Inferior parietal cortex (tissue), 1 donor: Measurements from ENCODE around the gene TSPAN11.
"Not testable (repeated sequence)": the region's sequence is repeated elsewhere in the genome, so short reads cannot be mapped to it uniquely, and the experiment has no call there.

ENCODE experiments used
- DNase-seq: peaks from one replicate; pipeline ENCODE4 v3.0.0-alpha.2; 2016; ENCODE audit errors: extremely low spot score

Gene TSPAN11

GRCh38 chr12:31019561-31019960 is 93.0 kb downstream of the TSPAN11 start:
- no peak for DNase-seq

- DNase-seq = no peak
Observed at GRCh38 chr12:31019976-31020375, 93.4 kb downstream of the TSPAN11 start.

- DNase-seq = no peak
Observed at GRCh38 chr12:31020385-31021166, 94.0 kb downstream of the TSPAN11 start.

- DNase-seq = no peak
Observed at GRCh38 chr12:31021181-31021580, 94.6 kb downstream of the TSPAN11 start.

- no peak for DNase-seq
Observed at GRCh38 chr12:31021809-31022494, 95.4 kb downstream of the TSPAN11 start.

- DNase-seq = no peak
Observed at GRCh38 chr12:31023271-31023724, 96.8 kb downstream of the TSPAN11 start.

GRCh38 chr12:31026202-31026601 is 99.7 kb downstream of the TSPAN11 start:
- DNase-seq = no peak

- DNase-seq = not testable (repeated sequence)
Observed at GRCh38 chr12:31027006-31027405, 100.5 kb downstream of the TSPAN11 start.

- no peak for DNase-seq
Observed at GRCh38 chr12:31029468-31029867, 102.9 kb downstream of the TSPAN11 start.

- peak; percentile 37 for DNase-seq
Observed at GRCh38 chr12:31029916-31030562, 103.5 kb downstream of the TSPAN11 start.

- DNase-seq = no peak
Observed at GRCh38 chr12:31031951-31032335, 105.4 kb downstream of the TSPAN11 start.

- no peak for DNase-seq
Observed at GRCh38 chr12:31033146-31033545, 106.6 kb downstream of the TSPAN11 start.

GRCh38 chr12:31033681-31034080 is 107.1 kb downstream of the TSPAN11 start:
- DNase-seq = no peak

- no peak for DNase-seq
Observed at GRCh38 chr12:31034372-31034771, 107.8 kb downstream of the TSPAN11 start.

- no peak for DNase-seq
Observed at GRCh38 chr12:31035226-31035625, 108.7 kb downstream of the TSPAN11 start.

- DNase-seq = no peak
Observed at GRCh38 chr12:31035967-31036665, 109.6 kb downstream of the TSPAN11 start.

- DNase-seq = no peak
Observed at GRCh38 chr12:31037028-31037427, 110.5 kb downstream of the TSPAN11 start.

- DNase-seq = no peak
Observed at GRCh38 chr12:31037931-31038330, 111.4 kb downstream of the TSPAN11 start.

- no peak for DNase-seq
Observed at GRCh38 chr12:31041033-31041564, 114.6 kb downstream of the TSPAN11 start.
